IMR-90 (cell line): ENCODE measurements around the gene NOXA1. TPM values are rescaled to one million over a fixed set of nuclear protein-coding genes. Genes with fewer than 3 reads are reported as not detected.

ENCODE experiments used
- ATAC-seq: fragments of 200-7000 bp; cut with Tn5 transposase; 2 replicates; pipeline ENCODE4 v1.9.1; 2020; ENCODE audit warnings: low read depth, mild to moderate bottlenecking, moderate library complexity
- BruUV-seq: library from RNA; stranded (reverse); fragments of 400-500 nt; replicated peaks from 2 replicates; lab custom pipeline; 2021; lab: Mats Ljungman, UMichigan
- CTCF ChIA-PET: fragments of 300-600 bp; formaldehyde crosslinking; extraction: SDS; loops from one replicate; lab custom pipeline; 2021; ENCODE audit warnings: antibody characterized with exemption; lab: Yijun Ruan, JAX
- POLR2A ChIA-PET: fragments of 300-600 bp; sonication (Branson Sonifier 250); formaldehyde crosslinking; loops from one replicate; lab custom pipeline; 2022; ENCODE audit warnings: antibody characterized with exemption; ENCODE audit not compliant: unreplicated experiment; lab: Charles Lee
- DNase-seq: peaks from one replicate; pipeline ENCODE4 v3.0.0; 2013
- H2AFZ ChIP-seq: replicated peaks from 2 replicates; pipeline ENCODE3; 2013; ENCODE audit warnings: low read length, mild to moderate bottlenecking; ENCODE audit not compliant: poor library complexity
- H2AK5ac ChIP-seq: 2 replicates; pipeline ENCODE4 v1.6.1; 2013; ENCODE audit warnings: low read depth, low read length, inconsistent platforms
- H2AK9ac ChIP-seq: replicated peaks from 2 replicates; pipeline ENCODE3; 2013; ENCODE audit warnings: mild to moderate bottlenecking, low read depth, low read length, moderate library complexity; ENCODE audit not compliant: poor library complexity
- H2BK120ac ChIP-seq: 2 replicates; pipeline ENCODE4 v1.6.1; 2013; ENCODE audit warnings: low read depth, low read length, inconsistent platforms
- H2BK15ac ChIP-seq: 3 replicates; pipeline ENCODE4 v1.6.1; 2013; ENCODE audit warnings: low read depth, low read length, inconsistent platforms
- H2BK20ac ChIP-seq: 2 replicates; pipeline ENCODE4 v1.6.1; 2013; ENCODE audit warnings: low read depth, mild to moderate bottlenecking, inconsistent platforms, low read length, moderate library complexity
- H2BK5ac ChIP-seq: 2 replicates; pipeline ENCODE4 v1.6.1; 2013; ENCODE audit warnings: mild to moderate bottlenecking, low read depth, low read length, inconsistent platforms; ENCODE audit not compliant: poor library complexity, severe bottlenecking
- H3K14ac ChIP-seq: replicated peaks from 2 replicates; pipeline ENCODE4 v1.6.1; 2013; ENCODE audit warnings: low read depth, low read length, inconsistent platforms
- H3K18ac ChIP-seq: 2 replicates; pipeline ENCODE4 v1.6.1; 2013; ENCODE audit warnings: low read depth, low read length, control low read depth
- H3K23ac ChIP-seq: 2 replicates; pipeline ENCODE4 v1.6.1; 2013; ENCODE audit warnings: low read depth, low read length, inconsistent platforms
- H3K27ac ChIP-seq: 2 replicates; pipeline ENCODE4 v1.5.1; 2013; ENCODE audit warnings: mild to moderate bottlenecking, control low read depth, low read length; ENCODE audit not compliant: insufficient read depth
- H3K27me3 ChIP-seq: 2 replicates; pipeline ENCODE4 v1.6.1; 2013; ENCODE audit warnings: low read length; ENCODE audit not compliant: control insufficient read depth, insufficient read depth
- H3K36me3 ChIP-seq: 2 replicates; pipeline ENCODE4 v1.6.1; 2013; ENCODE audit warnings: low read length, mixed read lengths; ENCODE audit not compliant: control insufficient read depth, insufficient read depth
- H3K4ac ChIP-seq: 2 replicates; pipeline ENCODE4 v1.6.1; 2013; ENCODE audit warnings: low read depth, low read length, inconsistent platforms
- H3K4me1 ChIP-seq: 2 replicates; pipeline ENCODE4 v1.6.1; 2013; ENCODE audit warnings: low read length, mixed read lengths; ENCODE audit not compliant: control insufficient read depth, insufficient read depth
- H3K4me2 ChIP-seq: 2 replicates; pipeline ENCODE4 v1.6.1; 2013; ENCODE audit warnings: low read depth, mild to moderate bottlenecking, control low read depth, low read length, moderate library complexity
- H3K4me3 ChIP-seq: 2 replicates; pipeline ENCODE4 v1.5.1; 2013; ENCODE audit warnings: low read depth, mild to moderate bottlenecking, control low read depth, low read length, moderate library complexity; ENCODE audit not compliant: insufficient read depth
- H3K56ac ChIP-seq: 2 replicates; pipeline ENCODE4 v1.6.1; 2013; ENCODE audit warnings: low read length, inconsistent platforms; ENCODE audit not compliant: insufficient read depth; ENCODE audit errors: extremely low read depth
- H3K79me1 ChIP-seq, 2 experiments: 2 replicates each; pipeline ENCODE4 v1.6.1; 2013; ENCODE audit warnings: low read length in 2 of 2, inconsistent platforms in 1 of 2, low read depth in 1 of 2
- H3K9ac ChIP-seq: 2 replicates; pipeline ENCODE4 v1.6.1; 2013; ENCODE audit warnings: low read depth, low read length, control low read depth
- H3K9me1 ChIP-seq: 2 replicates; pipeline ENCODE4 v1.6.1; 2013; ENCODE audit warnings: low read length, inconsistent platforms; ENCODE audit not compliant: insufficient read depth
- H3K9me3 ChIP-seq: 2 replicates; pipeline ENCODE4 v1.6.1; 2013; ENCODE audit warnings: low read length; ENCODE audit not compliant: control insufficient read depth, insufficient read depth
- H4K20me1 ChIP-seq: 2 replicates; pipeline ENCODE4 v1.6.1; 2013; ENCODE audit warnings: low read length, inconsistent platforms; ENCODE audit not compliant: insufficient read depth
- H4K5ac ChIP-seq: 2 replicates; pipeline ENCODE4 v1.6.1; 2013; ENCODE audit warnings: mild to moderate bottlenecking, low read depth, low read length, control low read depth
- H4K8ac ChIP-seq, 2 experiments: 2 replicates each; pipeline ENCODE4 v1.6.1; 2013; ENCODE audit warnings: low read depth in 2 of 2, low read length in 2 of 2, control low read depth in 1 of 2, inconsistent platforms in 1 of 2
- H4K91ac ChIP-seq: 2 replicates; pipeline ENCODE4 v1.6.1; 2013; ENCODE audit warnings: low read depth, low read length, inconsistent platforms; ENCODE audit not compliant: insufficient read depth
- CHD1 ChIP-seq: IDR thresholded peaks from 2 replicates; pipeline ENCODE4 v1.6.1; 2012; ENCODE audit warnings: low read depth, low read length, improper control_type of control experiment
- CTCF ChIP-seq: conservative IDR thresholded peaks from 2 replicates; pipeline ENCODE4 v1.5.1; 2012; ENCODE audit warnings: mild to moderate bottlenecking, low read depth, low read length, improper control_type of control experiment
- ELK1 ChIP-seq: fragments of 150-350 bp; IDR thresholded peaks from 2 replicates; pipeline ENCODE4 v1.6.1; 2016; ENCODE audit warnings: low read depth, mild to moderate bottlenecking, low read length, moderate library complexity, borderline replicate concordance
- MAFK ChIP-seq: IDR thresholded peaks from 2 replicates; pipeline ENCODE4 v1.6.1; 2012; ENCODE audit warnings: low read depth, low read length, improper control_type of control experiment
- MAZ ChIP-seq: IDR thresholded peaks from 2 replicates; pipeline ENCODE4 v1.6.1; 2012; ENCODE audit warnings: low read depth, mild to moderate bottlenecking, low read length, improper control_type of control experiment, moderate library complexity, borderline replicate concordance
- MXI1 ChIP-seq: IDR thresholded peaks from 2 replicates; pipeline ENCODE4 v1.6.1; 2012; ENCODE audit warnings: low read depth, mild to moderate bottlenecking, low read length, moderate library complexity, borderline replicate concordance
- NFE2L2 ChIP-seq: fragments of 150-350 bp; IDR thresholded peaks from 2 replicates; pipeline ENCODE4 v1.6.1; 2016; ENCODE audit warnings: low read depth, mild to moderate bottlenecking, low read length
- POLR2A ChIP-seq: IDR thresholded peaks from 2 replicates; pipeline ENCODE4 v1.6.1; 2012; ENCODE audit warnings: mild to moderate bottlenecking, low read depth, low read length
- RCOR1 ChIP-seq: IDR thresholded peaks from 2 replicates; pipeline ENCODE4 v1.6.1; 2012; ENCODE audit warnings: mild to moderate bottlenecking, low read length, improper control_type of control experiment; ENCODE audit not compliant: insufficient replicate concordance
- SMC3 ChIP-seq: fragments of 150-350 bp; IDR thresholded peaks from 2 replicates; pipeline ENCODE4 v1.6.1; 2016; ENCODE audit warnings: low read depth, mild to moderate bottlenecking, antibody characterized with exemption, low read length, moderate library complexity
- WGBS, 2 experiments: methylation state at CpG; one replicate each; pipeline versions ENCODE4 v1.1.5 to v1.1.7; 2013; ENCODE audit warnings: missing lambda C conversion rate in 2 of 2; ENCODE audit not compliant: insufficient read length in 1 of 2; ENCODE audit errors: extremely low coverage in 2 of 2; 5-methylcytosine and 5-hydroxymethylcytosine counted together
- dilution Hi-C: fragments of 300-500 bp; cut with HindIII; formaldehyde crosslinking; loops from one replicate; pipeline ENCODE4 v1.14.3; 2018; ENCODE audit warnings: low sequenced_read_pairs; ENCODE audit not compliant: unreplicated experiment
- in situ Hi-C: fragments of 300-500 bp; cut with MboI; formaldehyde crosslinking; loops from 3 replicates; pipeline ENCODE4 v1.14.3; 2019; ENCODE audit warnings: low sequenced_read_pairs, inconsistent platforms, mixed read lengths
- intact Hi-C: fragments of 100-400 bp; cut with micrococcal nuclease; formaldehyde crosslinking; loops from 2 replicates; pipeline ENCODE4 v1.10.0; 2022
- polyA plus RNA-seq, 3 experiments: library from polyadenylated mRNA; depleted of rRNA; stranded (reverse); fragments of >200 nt; gene quantifications; 2 replicates each; pipeline ENCODE4 v1.2.3, GENCODE V29; 2012; ENCODE audit warnings: low replicate concordance in 1 of 3
- total RNA-seq: library from RNA; depleted of rRNA; stranded (reverse); fragments of >200 nt; gene quantifications from 2 replicates; pipeline ENCODE4 v1.2.3, GENCODE V29; 2012

The NOXA1 gene
- total and polyA plus RNA-seq, 2 of the 4 experiments (the other 2 are of a cell fraction) = 0.17 TPM; not detected in 1

GRCh38 chr9:137452761-137453642, 29.8 kb downstream of the NOXA1 start (continued):
- TF ChIP-seq CTCF (no peak), POLR2A (no peak)

- H4K91ac ChIP-seq = no peak overlapping the region
- peaks cover 6 to 41% of the 10 kb centered on the region in 2 experiments; a peak in 3 of 4 replicates for H3K79me1 ChIP-seq
- peaks cover 37% of the 10 kb centered on the region for H4K20me1 ChIP-seq
- intact Hi-C loops (no loop called here), in situ Hi-C loops (no loop called here), dilution Hi-C loops (no loop called here)
- no peak overlapping the region for H4K5ac ChIP-seq
- ATAC-seq = peak; percentile 83
- H2BK5ac ChIP-seq = no peak overlapping the region
- ChIA-PET POLR2A (no interaction called here), CTCF (interaction anchor here (1.1 kb wide), 1 partner anchor 8 kb away, joined by 3 read pairs; no protein-coding TSS in a partner anchor)
- H3K27me3 ChIP-seq = no peaks in the 10 kb centered on the region
- no peak overlapping the region for H2BK15ac ChIP-seq
- no peaks in the 10 kb centered on the region for H3K9me3 ChIP-seq
- no peak overlapping the region for H2AK5ac ChIP-seq
- no TSS peak for BruUV-seq
- TF ChIP-seq SMC3 (no peak), NFE2L2 (no peak), RCOR1 (no peak), ELK1 (no peak), MAZ (no peak), MXI1 (no peak), CHD1 (no peak), MAFK (no peak)
- no peak overlapping the region; the same call in 1 of the 2 replicates for H3K4me3 ChIP-seq
- no peaks in the 10 kb centered on the region for H3K9me1 ChIP-seq
- no peak overlapping the region for H3K56ac ChIP-seq
- DNase-seq = peak; percentile 58
- H3K27ac ChIP-seq = no peak overlapping the region
- no peak overlapping the region for H3K4ac ChIP-seq
- H3K4me2 ChIP-seq = peak overlapping the region; percentile 21
- H3K9ac ChIP-seq = no peak overlapping the region
- no peak overlapping the region for H3K14ac ChIP-seq
- no peak overlapping the region for H3K23ac ChIP-seq
- peaks cover 45% of the 10 kb centered on the region for H3K36me3 ChIP-seq
- H2AFZ ChIP-seq = peak overlapping the region; percentile 89
- H2BK120ac ChIP-seq = no peak overlapping the region
- WGBS, 2 experiments = 20% methylated on average over 10 of the region's 25 CpGs; no CpG with 5 or more reads in 1 of the 2 experiments
- no peak overlapping the region for H2BK20ac ChIP-seq
- H4K8ac ChIP-seq = peak overlapping the region in 1 of 2 experiments; percentile 47; a peak in 1 of 4 replicates
- no peak overlapping the region for H2AK9ac ChIP-seq
- H3K4me1 ChIP-seq = peaks cover 20% of the 10 kb centered on the region
- H3K18ac ChIP-seq = no peak overlapping the region
Observed at GRCh38 chr9:137453643-137454081, 30.5 kb downstream of the NOXA1 start.
